Endothelial cell of hepatic sinusoid (primary cell): Measurements from ENCODE around the gene IKZF1.

Experiments
- in situ Hi-C: cut with HindIII; loops from 2 replicates; pipeline ENCODE4 v1.10.0; 2017; ENCODE audit warnings: low sequenced_read_pairs

Gene IKZF1

GRCh38 chr7:50368366-50368765, 63.9 kb downstream of the IKZF1 start:
- in situ Hi-C loops = no loop called here

GRCh38 chr7:50369143-50370026, 64.9 kb downstream of the IKZF1 start:
- in situ Hi-C loops = no loop called here

GRCh38 chr7:50370884-50371283, 66.4 kb downstream of the IKZF1 start:
- in situ Hi-C loops = no loop called here

- in situ Hi-C loops = no loop called here
Observed at GRCh38 chr7:50371551-50372021, 67.1 kb downstream of the IKZF1 start.

GRCh38 chr7:50372923-50373322, 68.4 kb downstream of the IKZF1 start:
- in situ Hi-C loops = no loop called here

GRCh38 chr7:50376056-50376820, 71.7 kb downstream of the IKZF1 start:
- in situ Hi-C loops = no loop called here

GRCh38 chr7:50377356-50377755, 72.8 kb downstream of the IKZF1 start:
- in situ Hi-C loops = no loop called here

- in situ Hi-C loops = no loop called here
Observed at GRCh38 chr7:50379082-50379481, 74.6 kb downstream of the IKZF1 start.

GRCh38 chr7:50379539-50379938, 75.0 kb downstream of the IKZF1 start:
- in situ Hi-C loops = no loop called here

GRCh38 chr7:50382455-50382854, 77.9 kb downstream of the IKZF1 start:
- in situ Hi-C loops = no loop called here

- in situ Hi-C loops = no loop called here
Observed at GRCh38 chr7:50387351-50387750, 82.8 kb downstream of the IKZF1 start.

GRCh38 chr7:50389961-50390360, 85.4 kb downstream of the IKZF1 start:
- in situ Hi-C loops = no loop called here

- in situ Hi-C loops = no loop called here
Observed at GRCh38 chr7:50391386-50391785, 86.9 kb downstream of the IKZF1 start.

GRCh38 chr7:50393076-50393475, 88.6 kb downstream of the IKZF1 start:
- in situ Hi-C loops = no loop called here

- in situ Hi-C loops = no loop called here
Observed at GRCh38 chr7:50393547-50394252, 89.2 kb downstream of the IKZF1 start.

- in situ Hi-C loops = no loop called here
Observed at GRCh38 chr7:50394315-50394714, 89.8 kb downstream of the IKZF1 start.

GRCh38 chr7:50396856-50397255, 92.3 kb downstream of the IKZF1 start:
- in situ Hi-C loops = no loop called here

- in situ Hi-C loops = no loop called here
Observed at GRCh38 chr7:50397320-50397970, 92.9 kb downstream of the IKZF1 start.

GRCh38 chr7:50397971-50398324, 93.4 kb downstream of the IKZF1 start:
- in situ Hi-C loops = no loop called here

GRCh38 chr7:50399206-50399605, 94.7 kb downstream of the IKZF1 start:
- in situ Hi-C loops = no loop called here

GRCh38 chr7:50399635-50400034, 95.1 kb downstream of the IKZF1 start:
- in situ Hi-C loops = no loop called here
